ENCODE measurements around the gene RPH3AL.

GRCh38 chr17:340074-340473, 12.5 kb downstream of the RPH3AL start:
- TF ChIP-seq TAF1 (IDR thresholded peaks at IDR 0.05; ENCODE audit: low read depth) (no peak), REST (IDR thresholded peaks at IDR 0.05; ENCODE audit: borderline replicate concordance) (no peak), CTCF (IDR thresholded peaks at IDR 0.05; ENCODE audit: poor library complexity, severe bottlenecking) (no peak), POLR2AphosphoS5 (IDR thresholded peaks at IDR 0.05) (no peak)

Measured in neural cell (in vitro differentiated cells).